ENCODE results near the gene PARP8.

PARP8 gene

GRCh38 chr5:50855001-50855400, 188.6 kb downstream of the PARP8 start:
- DNase-seq = no peak

DNA sequence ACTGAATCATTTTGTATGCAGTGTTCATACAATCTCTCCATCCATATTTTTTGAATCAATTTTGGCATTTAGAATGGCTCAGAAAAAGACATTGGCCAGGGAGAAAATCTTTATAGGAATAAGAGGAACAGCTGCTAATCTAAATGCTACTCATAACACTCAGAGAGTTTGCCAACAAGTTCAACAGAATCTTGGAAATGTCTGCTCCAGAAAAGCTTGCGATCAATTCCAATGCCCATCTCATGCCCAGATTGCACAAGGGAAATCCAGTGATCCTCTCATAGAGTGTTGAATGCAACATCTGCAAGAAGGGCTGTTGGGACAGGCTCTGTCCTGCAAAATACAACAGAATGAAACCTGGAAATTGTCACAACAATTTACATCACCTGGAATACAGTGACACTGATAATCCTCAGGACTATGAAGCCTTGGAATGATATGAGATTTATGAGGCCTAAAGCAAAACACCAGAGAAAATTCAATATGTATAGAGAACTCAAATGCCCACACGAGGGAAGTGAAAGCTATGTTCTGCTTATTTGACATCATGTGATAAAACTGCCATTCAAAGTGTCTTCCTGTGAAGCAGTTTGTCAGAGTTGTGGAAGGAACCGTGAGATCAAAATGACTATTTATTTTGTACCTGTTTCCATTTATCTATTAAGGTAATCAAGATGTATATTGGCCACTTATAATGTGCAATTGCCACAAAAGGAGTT, 190.1 kb downstream of the PARP8 start:
- DNase-seq = no peak

- DNase-seq = no peak
Measured at GRCh38 chr5:50863534-50864170, 197.2 kb downstream of the PARP8 start.

DNA sequence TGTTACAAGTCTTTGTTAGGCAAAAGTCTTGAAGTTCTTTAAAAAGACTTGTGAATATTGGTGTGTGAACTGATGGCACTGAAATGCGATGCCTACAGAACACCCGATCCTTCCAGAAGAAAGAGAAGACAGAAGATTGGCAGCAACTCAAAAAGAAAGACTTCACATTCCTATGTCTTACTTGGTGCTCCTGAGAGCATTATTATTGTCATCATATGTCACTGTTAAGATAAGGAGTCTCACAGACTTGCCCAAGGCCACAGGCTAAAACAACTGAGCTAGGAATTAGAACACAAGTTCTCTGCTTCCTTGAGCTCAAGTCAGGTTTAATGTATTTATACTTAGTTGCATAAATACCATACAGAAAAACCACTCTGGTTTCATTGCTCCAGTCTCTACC, 198.0 kb downstream of the PARP8 start:
- DNase-seq = no peak

- DNase-seq = no peak
Measured at GRCh38 chr5:50866415-50866814, 200.0 kb downstream of the PARP8 start.

DNA sequence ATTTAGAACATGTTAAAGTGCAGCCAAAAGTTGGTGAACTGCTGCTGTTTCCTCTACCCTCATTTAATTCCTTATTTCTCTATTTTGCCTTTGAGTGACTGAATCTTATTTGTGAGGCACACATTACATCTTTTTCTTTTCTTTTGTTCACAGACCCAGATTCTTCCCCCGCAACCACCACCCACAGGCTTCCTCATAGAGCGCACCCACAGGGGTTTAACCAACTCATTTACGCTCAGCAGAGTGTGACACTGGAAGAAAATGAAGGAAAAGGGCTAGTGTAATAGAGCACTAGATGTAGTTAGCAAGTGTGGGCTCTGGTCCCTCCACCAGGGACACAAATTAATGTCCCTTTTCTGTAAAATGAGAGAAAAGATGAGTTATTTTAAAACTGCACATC, 200.7 kb downstream of the PARP8 start:
- DNase-seq = no peak

GRCh38 chr5:50873595-50874277, 207.3 kb downstream of the PARP8 start:
- DNase-seq = no peak

GRCh38 chr5:50874306-50875001, 208.0 kb downstream of the PARP8 start:
- no peak for DNase-seq

DNA sequence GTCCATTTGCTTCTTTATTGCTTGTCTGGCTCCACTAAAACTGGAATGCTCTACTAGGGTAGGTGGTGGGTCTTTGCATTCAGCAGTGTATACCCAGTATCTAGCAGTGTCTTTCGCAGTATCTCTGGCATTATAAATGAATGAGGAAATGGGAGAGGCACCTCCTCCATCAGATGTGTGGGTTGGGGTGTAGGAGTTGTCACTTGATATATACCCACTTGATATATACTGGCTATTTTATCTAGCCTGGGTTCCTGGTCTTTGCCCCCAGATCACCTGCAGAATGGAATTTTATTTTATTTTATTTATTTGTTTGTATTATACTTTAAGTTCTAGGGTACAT, 208.5 kb downstream of the PARP8 start:
- no peak for DNase-seq

DNA sequence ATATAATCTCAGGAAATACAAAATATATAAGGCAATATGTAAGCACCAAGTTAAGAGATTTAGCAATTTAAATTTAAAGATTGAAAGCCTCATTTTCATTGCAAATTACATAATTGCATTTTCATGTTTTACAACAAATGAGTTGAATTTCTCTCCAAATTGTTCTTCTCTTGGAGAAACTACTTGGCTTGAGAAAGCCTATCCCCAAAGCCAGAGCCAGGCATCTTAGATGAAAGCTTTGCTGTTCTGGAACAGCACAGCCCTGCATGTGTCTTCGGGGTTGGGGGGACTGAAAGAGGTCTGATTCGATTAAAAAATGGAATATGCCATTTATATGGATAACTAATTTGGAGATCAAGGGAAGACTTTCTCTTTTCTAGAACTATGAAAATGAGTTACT, 212.0 kb downstream of the PARP8 start:
- no peak for DNase-seq

DNA sequence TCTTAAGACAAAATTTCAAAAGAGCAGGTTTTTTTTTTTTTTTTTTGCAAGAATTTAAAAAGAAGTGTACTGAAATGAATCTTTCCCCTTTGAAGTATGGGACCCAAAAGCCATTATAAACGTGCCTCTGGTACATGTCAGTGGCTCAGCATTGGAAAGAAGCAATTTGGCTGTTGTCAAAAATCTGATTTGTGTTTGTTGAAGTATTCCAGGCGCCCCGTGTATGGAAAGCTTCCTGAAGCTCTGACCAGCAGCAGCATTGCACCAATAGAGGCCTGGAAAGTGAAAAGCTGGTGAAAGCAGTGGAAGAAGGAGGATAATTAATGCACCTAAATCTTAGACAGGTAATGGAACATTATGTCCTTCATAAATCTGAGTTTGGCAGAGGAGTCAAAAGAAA, 215.0 kb downstream of the PARP8 start:
- no peak for DNase-seq

DNA sequence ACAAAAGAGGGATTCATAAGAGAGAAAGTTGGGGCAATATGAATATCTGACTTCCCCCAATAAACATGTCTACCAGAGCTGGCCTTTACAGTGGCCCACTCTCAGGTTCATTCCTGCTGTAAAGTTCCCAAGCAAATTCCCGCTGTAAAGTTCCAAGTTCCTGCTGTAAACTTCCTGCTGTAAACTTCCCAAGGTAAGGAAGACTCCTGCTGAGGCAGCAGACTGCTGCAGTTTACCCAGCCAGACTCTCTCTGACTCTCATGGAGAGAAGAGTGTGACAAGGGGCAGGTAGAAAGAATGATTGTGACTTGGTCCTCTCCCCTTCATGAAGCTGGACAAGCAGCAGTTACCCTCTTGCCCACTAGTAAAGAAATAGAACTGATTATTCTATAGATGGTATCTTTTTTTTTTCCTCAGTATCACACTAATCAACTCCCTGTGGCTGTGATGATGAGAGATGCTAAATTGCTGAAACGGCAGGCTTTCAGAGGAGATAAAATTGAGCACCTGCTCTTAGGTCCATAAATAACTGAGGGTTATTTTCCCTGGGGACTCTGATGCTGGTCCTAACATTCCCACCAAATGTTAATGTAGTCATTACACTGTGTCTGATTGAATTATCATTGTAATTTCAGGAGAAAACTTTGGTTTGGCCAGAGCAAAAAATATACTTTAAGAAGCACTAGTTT, 220.4 kb downstream of the PARP8 start:
- peak; percentile 27 for DNase-seq

GRCh38 chr5:50887889-50888633, 221.6 kb downstream of the PARP8 start:
- DNase-seq = no peak

- no peak for DNase-seq
Measured at GRCh38 chr5:50888751-50889150, 222.3 kb downstream of the PARP8 start.

DNA sequence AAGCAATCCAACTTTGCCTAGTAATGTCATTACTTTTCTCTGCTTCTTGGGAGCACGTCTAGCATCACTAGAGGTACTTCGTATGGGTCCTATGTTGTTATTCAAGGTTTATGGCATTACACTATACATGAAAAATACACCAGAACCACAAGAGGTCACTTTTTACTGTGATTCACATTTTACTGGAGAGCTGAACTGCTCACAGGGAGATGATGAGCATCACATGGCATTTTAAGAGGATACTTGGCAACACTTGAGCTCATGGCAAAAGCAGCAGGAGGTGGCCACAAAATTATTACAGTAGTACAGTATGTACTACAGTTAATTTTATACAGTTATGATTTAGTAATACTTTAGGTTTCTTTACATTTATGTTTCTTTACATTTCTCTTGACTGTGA, 223.4 kb downstream of the PARP8 start:
- no peak for DNase-seq
